NCI-H2227 treated with DMSO at 0.1 percent for 48 hours (cell line): ENCODE data around the gene SDS.
"Not testable (repeated sequence)": the region's sequence is repeated elsewhere in the genome, so short reads cannot be mapped to it uniquely, and the experiment has no call there.

Experiments used
- DNase-seq: peaks from one replicate; lab custom pipeline; 2025; lab: John Stamatoyannopoulos, UW

SDS gene

DNA sequence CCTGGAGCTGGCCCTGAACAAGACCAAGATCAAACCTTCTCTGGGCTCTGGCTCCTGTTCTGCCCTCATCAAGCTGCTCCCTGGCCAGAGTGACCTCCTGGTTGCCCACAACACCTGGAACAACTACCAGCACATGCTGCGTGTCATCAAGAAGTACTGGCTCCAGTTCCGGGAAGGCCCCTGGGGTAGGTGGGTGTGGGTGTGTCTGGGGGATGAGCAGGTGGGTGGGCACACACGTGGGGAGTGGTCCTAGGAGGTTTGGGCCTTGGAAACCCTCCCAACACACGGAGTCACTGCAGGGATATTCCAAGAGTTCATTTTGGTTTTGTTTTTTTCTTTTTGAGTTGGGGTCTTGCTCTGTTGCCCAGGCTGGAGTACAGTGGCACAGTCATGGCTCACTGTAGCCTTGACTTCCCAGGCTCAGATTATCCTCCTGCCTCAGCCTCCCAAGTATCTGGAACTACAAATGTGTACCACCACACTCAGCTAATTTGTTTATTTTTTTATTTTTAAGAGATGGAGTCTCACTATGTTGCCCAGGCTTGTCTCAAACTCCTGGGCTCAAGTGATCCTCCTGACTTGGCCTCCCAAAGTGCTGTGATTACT, 28.8 kb downstream of the SDS start:
- no peak for DNase-seq

DNA sequence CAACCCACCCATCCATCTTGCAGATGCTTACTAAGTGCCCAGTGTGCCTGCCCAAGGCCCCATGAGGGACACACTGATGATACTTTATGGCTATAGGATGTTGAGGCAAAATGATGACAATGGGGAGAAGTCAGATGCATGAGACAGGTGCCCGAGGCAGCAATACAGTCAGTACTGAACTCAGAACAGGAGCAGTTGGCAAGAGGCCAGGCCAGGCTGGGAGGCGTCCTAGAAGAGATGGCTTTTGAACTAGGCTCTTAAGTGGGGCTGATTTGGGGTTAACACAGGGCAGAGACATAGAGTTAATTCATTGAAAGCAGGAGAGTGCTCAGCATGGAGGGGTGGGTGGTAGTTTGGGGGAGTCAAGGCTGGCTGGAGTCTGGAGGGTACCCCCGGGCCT, 29.7 kb downstream of the SDS start:
- no peak for DNase-seq

DNA sequence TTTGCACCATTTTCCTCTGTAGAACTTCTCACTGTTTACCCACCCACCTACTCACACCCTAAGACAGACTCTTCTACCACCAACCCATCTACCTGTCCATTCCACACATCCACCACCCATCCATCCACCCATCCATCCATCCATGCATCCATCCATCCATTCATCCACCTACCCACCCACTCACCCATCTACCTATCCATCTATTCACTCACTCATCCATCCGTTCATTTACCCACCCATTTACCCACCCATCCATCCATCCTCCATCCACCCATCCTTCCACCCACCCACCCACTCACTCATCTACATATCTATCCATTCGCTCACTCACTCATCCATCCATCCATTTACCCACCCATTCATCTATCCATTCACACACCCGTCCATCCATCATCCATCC, 30.2 kb downstream of the SDS start:
- DNase-seq = no peak

DNA sequence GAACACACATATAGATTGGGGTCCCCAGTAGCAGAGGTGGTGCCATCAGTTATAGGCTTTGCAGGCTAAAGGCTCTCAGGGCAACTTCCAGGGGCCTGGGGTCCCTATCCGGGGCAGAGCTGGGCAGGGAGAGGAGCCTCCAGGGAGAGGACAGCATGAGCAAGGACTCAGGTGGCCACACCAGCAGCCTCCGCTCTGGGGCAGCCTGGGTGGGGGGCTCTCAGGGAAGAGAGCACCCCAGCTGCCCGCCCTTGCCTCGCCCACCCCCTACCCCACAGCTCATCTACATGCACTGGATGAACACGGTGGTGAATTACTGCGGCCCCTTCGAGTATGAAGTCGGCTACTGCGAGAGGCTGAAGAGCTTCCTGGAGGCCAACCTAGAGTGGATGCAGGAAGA, 31.3 kb downstream of the SDS start:
- DNase-seq = no peak

DNA sequence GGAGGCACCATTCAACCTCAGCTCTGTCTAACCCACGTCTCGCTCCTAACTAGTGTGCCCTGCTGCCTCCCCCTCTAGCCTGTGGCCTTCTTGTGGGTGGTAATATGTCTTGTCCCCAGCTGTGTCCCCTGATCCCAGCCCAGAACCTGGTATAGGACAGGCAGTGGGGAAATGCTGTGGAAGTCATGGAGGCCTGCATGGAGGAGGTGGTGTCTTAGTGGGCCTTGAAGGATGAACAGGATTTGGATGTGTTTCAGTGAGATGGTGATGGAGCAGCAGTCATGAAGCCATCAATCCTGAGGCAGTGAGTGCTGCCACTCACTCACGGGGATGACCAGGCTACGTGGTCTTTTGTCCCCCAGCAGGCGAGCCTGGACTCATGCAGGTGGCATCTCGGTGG, 31.9 kb downstream of the SDS start:
- no peak for DNase-seq

DNA sequence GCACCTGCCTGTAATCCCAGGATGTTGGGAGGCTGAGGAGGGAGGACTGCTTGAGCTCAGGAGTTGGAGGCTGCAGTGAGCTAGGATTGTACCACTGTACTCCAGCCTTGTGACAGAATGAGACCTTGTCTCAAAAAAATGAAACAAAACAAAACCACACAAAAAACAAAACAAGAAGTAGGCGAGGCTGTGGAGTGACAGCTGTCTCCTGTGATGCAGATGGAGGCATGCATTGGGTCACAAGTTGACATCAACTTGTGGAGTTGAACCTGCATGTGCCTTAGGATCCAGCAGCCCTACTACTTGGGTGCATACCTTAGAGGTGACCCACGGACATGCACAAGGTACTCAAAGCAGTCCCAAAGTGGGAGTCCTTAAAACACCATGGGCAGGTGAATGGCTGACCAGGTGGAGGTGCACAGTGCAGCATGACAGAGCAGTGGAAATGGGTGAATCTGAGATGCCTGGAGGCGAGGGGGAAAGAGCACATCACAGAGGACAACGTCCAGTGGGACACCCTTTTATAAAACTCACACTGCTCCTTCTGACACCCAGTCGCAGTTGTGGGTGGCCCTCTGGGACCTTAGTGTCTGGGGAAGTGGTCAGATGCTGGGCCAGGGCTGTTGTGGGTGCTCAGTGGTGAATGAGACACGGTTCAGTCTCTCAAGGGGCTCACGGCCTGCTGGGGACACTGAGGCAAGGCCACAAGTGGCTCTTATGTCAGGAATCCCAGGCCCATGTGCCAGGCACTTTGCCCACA, 32.6 kb downstream of the SDS start:
- DNase-seq = no peak

DNA sequence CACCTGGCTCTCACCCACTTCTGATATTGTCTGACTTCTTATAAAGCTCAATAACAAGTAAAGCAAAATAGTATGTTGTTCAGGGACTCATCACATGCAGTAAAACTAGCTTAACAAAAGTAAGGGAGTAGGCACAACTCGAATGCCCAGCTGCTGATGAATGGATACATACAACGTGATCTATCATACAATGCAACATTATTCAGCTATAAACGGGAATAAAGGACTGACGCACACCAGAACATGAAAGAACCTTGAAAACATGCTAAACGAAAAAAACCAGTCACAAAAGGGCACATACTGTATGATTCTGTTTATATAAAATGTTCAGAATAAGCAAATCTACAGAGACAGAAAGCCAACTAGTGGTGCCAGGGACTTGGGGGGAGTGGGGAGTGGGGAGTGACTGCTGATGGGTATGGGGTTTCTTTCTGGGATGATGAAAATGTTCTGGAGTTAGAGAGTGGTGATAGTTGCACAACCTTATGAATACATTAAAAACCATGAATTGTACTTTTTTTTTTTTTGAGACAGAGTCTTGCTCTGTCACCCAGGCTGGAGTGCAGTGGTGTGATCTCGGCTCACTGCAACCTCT, 34.2 kb downstream of the SDS start:
- DNase-seq = no peak

DNA sequence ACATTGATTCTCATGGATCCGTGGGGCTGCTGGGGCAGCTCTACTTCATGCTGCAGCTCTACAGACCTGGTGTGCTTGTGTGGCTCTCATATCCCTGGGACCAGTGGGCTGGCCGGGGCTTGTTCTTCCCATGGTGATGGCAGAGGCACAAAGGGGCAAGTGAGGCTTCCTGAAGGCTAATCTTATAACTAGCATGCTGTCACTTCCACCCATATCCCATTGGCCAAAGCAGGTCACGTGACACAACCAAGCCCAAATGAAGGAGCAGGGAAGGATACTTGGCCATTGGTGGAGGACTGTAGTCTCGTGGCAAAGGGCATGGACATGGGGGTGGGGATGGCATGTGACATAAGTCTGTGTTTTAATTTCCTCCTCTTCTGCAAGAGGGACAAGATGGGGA, 35.4 kb downstream of the SDS start:
- DNase-seq = no peak

DNA sequence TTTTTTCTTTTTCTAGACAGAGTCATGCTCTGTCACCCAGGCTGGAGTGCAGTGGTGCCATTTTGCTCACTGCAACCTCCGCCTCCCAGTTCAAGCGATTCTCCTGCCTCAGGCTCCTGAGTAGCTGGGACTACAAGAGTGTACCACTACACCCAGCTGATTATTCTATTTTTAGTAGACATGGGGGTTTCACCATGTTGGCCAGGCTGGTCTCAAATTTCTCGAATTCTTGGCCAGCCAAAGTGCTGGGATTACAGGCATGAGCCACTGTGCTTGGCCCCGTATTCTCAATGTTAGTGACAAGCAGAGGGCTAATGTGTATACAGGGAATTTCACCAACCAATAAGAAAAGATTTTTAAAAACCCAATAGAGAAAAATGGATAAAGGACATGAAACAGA, 36.9 kb downstream of the SDS start:
- no peak for DNase-seq

DNA sequence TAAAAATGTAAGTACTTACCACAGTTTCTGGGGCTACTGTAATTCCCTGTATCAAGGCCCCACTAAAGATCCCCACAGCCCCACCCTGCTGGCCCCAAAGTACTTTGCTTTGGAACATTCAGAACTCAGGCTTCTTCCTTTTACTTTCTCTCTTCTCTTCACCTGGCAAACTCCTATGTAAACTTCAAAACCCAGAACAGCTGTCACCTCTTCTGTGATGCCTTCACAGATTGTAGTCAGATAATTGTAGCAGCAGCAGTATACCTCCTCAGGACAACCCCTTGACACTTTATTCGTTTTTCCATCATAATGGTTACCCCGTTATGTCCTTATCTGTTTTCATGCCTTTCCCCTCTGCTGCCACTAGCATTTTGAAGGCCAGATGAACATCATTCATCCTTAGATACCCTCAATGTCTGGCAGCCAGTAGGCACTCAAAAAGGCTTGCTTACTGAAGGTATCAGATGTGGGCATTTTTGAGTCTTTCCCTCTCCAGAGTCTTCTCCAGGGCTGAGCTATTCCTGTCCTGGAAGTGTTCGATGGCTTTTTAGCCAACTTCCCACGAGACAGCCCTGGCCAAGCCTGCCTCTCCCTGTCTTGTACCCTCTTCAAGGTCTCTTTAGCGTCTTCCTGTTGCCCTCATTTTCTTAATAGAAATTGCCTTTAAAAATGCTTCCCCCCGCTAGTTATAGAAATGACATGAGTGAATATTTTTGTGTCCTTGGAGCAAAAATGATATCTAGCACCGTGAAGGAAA, 37.9 kb downstream of the SDS start:
- DNase-seq = no peak

DNA sequence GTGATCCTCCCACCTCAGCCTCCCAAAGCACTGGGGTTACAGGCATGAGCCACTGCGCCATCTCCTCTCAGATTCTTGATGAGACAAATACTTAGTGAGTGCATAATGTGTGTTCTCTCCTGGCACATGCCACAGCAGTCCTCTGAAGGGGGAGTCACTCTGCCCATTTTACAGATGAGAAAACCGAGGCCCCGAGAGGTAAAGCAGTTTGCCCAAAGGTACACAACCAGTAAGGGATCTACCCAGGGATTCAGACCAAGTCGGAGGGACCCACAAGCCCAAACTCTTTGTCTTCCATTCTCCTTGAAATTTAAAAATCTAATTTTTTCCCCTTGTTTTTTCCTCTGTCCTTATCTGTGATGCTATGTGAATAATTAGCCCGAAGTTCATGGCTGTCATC, 39.0 kb downstream of the SDS start:
- no peak for DNase-seq

DNA sequence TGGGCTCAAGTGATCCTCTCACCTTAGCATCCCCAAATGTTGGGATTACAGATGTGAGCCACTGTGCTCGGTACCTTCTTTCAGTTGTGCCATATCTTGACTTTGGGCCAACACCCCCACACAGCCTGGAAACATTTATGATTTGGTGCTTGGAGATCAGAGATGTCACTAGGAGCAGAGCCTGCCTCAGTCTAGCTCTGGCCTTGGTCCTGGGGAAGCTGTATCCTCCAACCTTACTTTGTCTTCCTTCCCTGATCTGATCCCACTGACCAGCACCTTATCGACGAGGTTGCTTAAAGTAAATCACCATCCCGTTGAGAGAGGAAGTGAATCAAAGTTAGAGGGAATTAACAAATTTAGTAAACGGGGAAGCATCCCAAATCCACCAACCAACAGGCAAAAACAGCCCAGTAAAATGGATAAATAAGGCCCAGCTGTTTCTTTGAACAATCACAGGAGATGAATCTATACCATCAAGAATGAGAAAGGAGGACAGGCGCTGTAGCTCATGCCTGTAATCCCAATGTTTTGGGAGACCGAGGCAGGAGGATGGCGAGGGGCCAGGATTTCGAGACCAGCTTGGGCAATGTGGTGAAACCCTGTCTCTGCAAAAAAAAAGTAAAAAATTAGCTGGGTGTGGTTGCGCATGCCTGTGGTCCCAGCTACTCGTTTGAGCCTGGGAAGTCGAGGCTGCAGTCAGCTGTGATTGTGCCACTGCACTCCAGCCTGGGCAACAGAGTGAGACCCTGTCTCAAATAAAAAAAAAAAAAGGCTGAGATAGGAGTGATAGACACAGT, 41.9 kb downstream of the SDS start:
- DNase-seq = no peak

DNA sequence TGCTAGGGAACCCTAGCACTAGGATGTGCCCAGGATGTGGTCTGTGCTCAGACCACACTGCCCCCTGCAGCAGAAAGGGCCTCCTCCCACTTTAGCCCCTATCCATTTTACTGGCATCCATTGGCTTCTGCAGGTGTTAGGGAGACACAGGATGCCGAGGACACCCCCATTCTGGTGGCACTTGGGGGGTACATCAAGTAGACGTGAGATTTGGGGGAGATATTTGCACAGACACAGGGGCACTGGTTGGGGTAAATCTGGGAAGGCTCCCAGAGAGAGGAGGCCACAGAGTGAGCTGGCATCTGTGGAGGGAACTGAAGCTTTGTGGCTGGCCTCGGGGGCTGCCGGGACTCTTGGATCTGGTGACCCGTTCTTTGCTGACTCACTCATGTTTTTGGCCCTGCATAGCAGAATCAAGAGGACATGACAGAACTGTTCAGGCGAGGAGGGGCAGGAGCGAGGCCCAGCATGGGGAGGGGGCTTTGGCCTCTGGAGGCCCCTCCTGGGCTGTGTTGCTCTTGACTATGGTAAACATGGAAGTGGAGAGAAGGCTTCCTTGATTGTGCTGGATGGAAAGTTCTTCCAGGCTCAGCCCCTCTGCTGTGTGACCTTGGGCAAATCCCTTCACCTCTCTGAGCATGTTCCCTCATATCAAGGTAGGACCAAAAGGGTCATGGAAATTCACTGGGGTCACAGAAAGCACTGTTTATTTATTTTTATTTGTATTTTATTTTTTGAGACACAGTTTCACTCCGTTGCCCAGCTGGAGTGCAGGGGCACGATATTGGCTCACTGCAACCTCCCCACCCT, 43.5 kb downstream of the SDS start:
- DNase-seq = no peak

DNA sequence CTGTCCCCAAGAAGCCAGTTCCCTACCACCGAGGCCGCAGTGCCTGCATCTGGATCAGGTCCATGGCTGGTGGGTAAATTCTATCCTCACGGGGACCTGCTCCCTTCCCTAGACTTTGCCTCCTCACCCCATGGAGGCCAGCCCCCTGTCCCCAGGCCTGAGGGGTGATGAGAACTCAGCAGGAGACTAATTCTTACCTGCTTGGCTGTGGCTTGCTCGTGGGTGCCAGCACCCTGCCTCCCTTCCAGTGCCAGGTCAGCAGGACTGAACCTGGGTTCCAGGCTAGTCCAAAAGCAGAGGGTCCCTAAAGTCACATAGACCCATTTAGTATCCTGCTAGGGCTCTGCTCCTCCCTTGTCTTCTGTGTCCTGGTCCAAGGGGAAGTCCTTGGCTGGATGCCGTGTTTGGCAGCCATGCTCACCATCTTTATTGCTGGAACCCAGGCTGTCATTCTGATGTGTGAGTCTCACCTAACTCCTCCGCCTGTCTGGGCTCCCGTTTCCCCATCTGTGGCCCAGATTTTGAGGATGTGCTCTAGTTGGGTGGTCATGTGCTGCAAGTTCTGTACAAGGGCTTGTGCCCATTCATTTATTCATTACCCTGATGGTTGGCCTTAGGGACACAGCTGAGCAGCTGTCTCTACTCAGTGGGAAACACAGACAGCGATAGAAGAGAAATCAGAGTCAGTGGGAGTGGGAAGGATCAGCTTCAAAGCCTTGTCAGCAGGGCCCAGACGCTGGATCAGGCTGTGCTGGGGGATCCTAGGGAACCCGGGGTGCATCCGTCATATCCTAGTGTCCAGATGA, 44.4 kb downstream of the SDS start:
- DNase-seq = no peak

DNA sequence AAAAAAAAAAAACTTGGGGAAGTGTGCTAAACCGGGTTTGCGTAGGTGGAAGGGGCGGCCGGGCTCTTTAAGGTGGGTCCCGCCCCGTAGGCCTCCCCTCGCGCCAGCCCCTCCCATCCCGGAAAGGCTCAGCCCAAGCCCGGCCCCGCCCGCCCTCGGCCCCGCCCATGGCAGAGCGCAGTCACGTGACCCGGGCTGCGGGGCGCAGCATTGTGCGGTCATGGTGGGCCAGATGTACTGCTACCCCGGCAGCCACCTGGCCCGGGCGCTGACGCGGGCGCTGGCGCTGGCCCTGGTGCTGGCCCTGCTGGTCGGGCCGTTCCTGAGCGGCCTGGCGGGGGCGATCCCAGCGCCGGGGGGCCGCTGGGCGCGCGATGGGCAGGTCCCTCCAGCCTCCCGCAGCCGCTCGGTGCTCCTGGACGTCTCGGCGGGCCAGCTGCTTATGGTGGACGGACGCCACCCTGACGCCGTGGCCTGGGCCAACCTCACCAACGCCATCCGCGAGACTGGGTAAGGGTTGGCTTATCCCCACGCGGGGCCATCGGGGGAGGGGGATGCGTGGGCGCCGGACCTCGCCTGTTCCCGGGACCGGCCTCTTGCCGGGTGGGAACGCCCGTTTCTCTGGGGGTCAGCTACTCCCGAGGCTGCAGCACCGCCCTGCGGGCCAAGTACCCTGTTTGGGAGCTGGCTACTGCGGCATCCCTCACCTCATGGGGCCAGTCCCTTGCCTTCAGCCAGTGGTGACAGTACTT, 45.1 kb downstream of the SDS start, which contains the start of gene PLBD2:
PLBD2 (plus strand) TSS at position 207 of the 752 bp plus-strand sequence; CDS start at position 221, 14 bp downstream.
- peak; percentile 84 for DNase-seq

DNA sequence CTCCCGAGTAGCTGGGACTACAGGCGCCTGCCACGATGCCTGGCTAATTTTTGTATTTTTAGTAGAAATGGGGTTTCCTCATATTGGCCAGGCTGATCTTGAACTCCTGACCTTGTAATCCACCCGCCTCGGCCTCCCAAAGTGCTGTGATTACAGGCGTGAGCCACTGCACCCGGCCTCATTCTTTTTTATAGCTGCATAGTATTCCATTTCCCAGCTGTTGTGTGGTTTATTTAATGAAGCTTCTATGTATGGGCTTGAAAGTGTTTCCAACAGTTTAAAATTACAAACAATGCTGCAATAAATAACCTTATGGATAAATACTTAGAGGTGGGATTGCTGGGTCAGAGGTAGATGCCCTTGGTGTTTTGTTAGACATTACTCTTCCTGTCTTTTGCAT, 49.5 kb downstream of the SDS start:
- not testable (repeated sequence) for DNase-seq

DNA sequence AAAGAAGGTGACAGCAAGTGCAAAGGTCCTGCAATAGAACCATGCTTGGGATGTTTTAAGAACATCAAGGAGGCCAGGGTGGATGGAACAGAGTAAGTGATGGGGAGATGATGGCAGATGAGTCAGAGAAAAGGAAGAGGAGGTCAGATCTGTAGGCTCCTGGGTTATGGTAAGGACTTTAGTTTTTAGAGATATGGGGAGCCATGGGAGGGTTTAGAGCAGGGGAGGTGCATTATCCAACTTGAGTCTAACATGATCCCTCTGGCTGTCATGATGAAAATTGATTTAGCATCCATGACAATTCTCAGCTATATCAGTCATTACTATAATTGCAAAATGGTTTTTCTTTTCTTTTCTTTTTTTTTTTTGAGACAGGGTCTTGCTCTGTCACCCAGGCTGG, 52.6 kb downstream of the SDS start:
- no peak for DNase-seq

DNA sequence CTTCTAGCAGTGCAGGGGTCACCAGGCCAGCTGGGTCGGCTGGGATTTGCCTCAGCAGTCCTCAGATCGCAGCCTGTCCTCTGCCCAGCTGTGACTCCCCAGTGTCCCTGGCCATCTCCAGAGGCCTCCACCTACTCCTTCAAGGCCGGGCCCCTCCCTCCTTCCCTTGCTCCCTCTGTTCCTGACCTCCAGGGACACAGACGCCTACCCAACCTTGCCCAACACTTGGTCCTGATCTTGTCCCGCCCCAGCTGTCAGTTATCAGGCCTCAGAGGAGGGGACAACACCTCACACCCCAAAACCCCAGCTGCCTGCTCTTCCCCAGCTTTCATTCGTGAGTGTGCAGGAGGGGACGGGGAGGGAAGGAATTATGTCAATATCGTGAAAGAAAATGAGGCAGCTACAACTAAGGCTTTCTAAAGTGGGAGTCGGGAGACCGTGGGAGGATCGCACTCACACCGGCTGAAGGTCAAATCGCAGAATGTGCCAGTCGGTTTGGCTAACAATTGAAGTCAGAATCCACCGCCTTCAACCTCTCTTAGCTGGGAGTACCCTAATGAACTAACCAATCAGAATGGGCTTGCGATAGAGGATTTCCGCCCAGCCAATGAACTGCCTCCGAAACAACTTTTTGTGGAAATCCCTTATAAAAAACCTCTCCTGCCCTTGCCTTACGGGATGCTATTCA, 54.7 kb downstream of the SDS start:
- no peak for DNase-seq

DNA sequence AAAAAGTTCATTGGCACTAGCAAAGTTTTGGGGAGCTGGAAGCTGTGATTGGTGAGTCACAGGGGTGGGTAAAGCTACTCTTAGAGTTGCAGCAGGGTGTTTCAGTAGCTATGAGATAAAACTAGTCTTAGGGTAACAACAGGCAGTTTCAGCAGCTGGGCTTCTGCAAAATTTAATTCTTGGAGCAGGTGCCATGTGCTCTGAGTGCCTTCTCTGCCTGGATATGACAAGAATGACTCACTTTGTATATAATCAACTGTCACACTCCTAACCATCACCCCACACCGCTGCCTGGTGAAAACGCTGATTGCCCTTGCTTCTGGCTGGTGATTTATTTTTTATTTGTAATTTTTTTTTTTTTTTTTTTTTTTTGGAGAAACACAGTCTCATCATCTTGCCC, 55.8 kb downstream of the SDS start:
- no peak for DNase-seq
